Measurements from ENCODE around the gene UGT1A10. TPM values are rescaled to one million over a fixed set of nuclear protein-coding genes. Genes with fewer than 3 reads are reported as not detected.

The UGT1A10 gene
- total and polyA plus RNA-seq, 12 donors: not detected

DNA sequence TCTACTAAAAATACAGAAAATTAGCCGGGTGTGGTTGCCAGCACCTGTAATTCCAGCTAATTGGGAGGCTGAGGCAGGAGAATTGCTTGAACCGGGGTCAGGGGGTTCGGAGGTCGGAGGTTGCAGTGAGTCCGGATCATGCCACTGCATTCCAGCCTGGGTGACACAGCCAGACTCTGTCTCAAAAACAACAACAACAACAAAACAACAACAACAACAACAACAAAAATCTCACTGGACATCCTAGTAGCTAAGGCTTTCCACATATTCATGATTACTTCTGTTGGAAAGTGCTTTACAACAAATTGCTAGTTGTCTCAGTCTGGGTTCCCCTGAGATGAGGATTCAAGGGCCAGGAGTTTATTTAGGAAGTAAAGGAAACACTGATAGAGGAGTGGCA, 137.6 kb downstream of the UGT1A10 start:
- no peaks in the 10 kb centered on the region for H3K4me1 ChIP-seq
- H3K27ac ChIP-seq: no peak overlapping the region
- WGBS, 2 donors: 87 to 91% methylated on average over 5 of the region's 5 CpGs
- H3K36me3 ChIP-seq: no peaks in the 10 kb centered on the region
- H3K4me3 ChIP-seq: no peak overlapping the region
- TF ChIP-seq, protein P1, sequence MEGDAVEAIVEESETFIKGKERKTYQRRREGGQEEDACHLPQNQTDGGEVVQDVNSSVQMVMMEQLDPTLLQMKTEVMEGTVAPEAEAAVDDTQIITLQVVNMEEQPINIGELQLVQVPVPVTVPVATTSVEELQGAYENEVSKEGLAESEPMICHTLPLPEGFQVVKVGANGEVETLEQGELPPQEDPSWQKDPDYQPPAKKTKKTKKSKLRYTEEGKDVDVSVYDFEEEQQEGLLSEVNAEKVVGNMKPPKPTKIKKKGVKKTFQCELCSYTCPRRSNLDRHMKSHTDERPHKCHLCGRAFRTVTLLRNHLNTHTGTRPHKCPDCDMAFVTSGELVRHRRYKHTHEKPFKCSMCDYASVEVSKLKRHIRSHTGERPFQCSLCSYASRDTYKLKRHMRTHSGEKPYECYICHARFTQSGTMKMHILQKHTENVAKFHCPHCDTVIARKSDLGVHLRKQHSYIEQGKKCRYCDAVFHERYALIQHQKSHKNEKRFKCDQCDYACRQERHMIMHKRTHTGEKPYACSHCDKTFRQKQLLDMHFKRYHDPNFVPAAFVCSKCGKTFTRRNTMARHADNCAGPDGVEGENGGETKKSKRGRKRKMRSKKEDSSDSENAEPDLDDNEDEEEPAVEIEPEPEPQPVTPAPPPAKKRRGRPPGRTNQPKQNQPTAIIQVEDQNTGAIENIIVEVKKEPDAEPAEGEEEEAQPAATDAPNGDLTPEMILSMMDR (IDR thresholded peaks at IDR 0.05): no peak
- ATAC-seq (no peak), DNase-seq (no peak)
- H3K9me3 ChIP-seq: peaks cover 0 to 9% (median 0%) of the 10 kb centered on the region in 11 donors
- intact Hi-C loops (cut with DNase I): no loop called here
- H3K27me3 ChIP-seq: peaks cover 0 to 18% (median 0%) of the 10 kb centered on the region in 7 donors

DNA sequence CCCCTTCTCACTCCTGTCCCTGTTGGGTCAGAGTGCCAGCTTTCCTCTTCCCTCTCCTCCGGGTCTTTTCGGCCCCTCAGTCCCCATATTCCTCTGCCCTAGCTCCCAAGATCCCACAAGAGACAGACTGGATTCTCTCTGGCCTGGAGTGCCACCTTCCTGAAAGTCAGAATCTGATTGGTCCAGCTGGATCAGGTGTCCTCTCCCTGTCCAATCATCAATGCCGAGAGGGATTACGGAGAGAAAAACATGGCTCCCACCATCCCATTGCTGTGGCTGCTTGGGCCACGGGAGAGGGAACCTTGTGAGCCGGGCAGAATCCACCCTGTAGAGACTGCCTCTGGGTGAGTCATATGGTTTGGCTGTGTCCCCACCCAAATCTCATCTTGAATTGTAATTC, 139.2 kb downstream of the UGT1A10 start:
- ATAC-seq (no peak), DNase-seq (no peak)
- H3K4me3 ChIP-seq: no peak overlapping the region
- intact Hi-C loops (cut with DNase I): no loop called here
- H3K4me1 ChIP-seq: no peaks in the 10 kb centered on the region
- no peaks in the 10 kb centered on the region for H3K36me3 ChIP-seq
- WGBS, 2 donors: 89 to 97% methylated on average over 6 of the region's 6 CpGs
- TF ChIP-seq, protein P1 (IDR thresholded peaks at IDR 0.05): no peak
- H3K27me3 ChIP-seq: peaks cover 0 to 19% (median 0%) of the 10 kb centered on the region in 7 donors
- no peak overlapping the region for H3K27ac ChIP-seq
- peaks cover 0 to 9% (median 0%) of the 10 kb centered on the region in 11 donors for H3K9me3 ChIP-seq

DNA sequence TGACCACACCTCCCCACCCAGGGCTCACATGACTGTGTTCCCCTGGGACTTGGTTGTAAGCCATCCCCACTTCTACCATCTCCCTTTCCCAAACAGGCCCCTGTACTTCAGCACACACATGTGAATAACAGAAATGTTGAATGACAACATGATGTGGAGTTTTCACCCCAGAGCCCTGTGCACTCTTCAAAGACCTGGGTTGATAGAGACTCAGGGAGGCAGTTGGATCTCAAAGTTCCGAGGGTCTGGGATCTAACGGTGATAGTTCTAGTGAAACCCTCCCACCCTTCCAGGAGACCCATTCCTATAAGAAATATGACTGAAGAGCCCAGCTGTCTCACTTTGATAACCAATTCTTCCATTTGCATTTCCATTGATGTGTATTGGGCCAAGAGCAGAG, 141.8 kb downstream of the UGT1A10 start, which contains the start of gene MROH2A:
Gene MROH2A, plus strand, starts transcription at position 301 of the 400 bp plus-strand sequence. CDS start 1,029 bp downstream, outside the sequence.
- TF ChIP-seq, protein P1 (IDR thresholded peaks at IDR 0.05): no peak
- 76 to 83% methylated on average over 2 of the region's 2 CpGs for WGBS, 2 donors
- H3K27ac ChIP-seq: no peak within 1 kb of the TSS
- ATAC-seq (no peak), DNase-seq (no peak)
- H3K4me3 ChIP-seq: no peak within 1 kb of the TSS
- H3K4me1 ChIP-seq: no peaks in the 10 kb centered on the region
- intact Hi-C loops (cut with DNase I): no loop called here
- H3K9me3 ChIP-seq: peaks cover 0 to 9% (median 0%) of the 10 kb centered on the region in 11 donors
- no peaks in the 10 kb centered on the region for H3K36me3 ChIP-seq
- peaks cover 0 to 16% (median 0%) of the 10 kb centered on the region in 7 donors for H3K27me3 ChIP-seq

DNA sequence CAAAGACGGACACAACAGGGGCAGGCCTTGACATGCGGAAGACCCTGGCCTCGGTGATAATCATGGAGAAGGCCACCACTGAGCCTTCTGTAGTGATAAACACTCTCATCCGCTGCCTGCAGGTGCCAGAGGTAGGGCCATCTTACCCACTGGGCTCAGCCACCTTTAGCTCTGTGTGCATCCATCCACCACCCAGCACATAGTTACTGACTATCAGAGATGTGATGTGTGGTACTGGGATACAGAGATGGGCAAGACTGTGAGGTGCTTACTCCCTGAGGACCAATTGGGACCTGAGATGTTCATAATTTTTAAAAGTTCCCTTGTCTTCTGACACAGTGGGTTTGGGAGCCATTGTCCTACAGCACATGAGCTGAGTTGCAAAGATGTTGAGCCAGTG, 143.5 kb downstream of the UGT1A10 start:
- Histone ChIP-seq H3K4me1 (no peaks in the 10 kb centered on the region), H3K27me3 (peaks cover 0 to 21% (median 0%) of the 10 kb centered on the region in 7 donors), H3K27ac (no peak overlapping the region), H3K4me3 (no peak overlapping the region), H3K36me3 (no peaks in the 10 kb centered on the region), H3K9me3 (peaks cover 0 to 9% (median 0%) of the 10 kb centered on the region in 11 donors)
- TF ChIP-seq, protein P1 (IDR thresholded peaks at IDR 0.05): no peak
- no peak for ATAC-seq
- WGBS, 2 donors: 86 to 89% methylated on average over 4 of the region's 4 CpGs
- no peak for DNase-seq
- intact Hi-C loops (cut with DNase I): no loop called here
